B cell (primary cell): Measurements from ENCODE around the gene CCDC88C. TPM values are rescaled to one million over a fixed set of nuclear protein-coding genes. Genes with fewer than 3 reads are reported as not detected.

Experiments used
- ATAC-seq: fragments of 200-7000 bp; cut with Tn5 transposase; one replicate; pipeline ENCODE4 v1.10.0; 2021; ENCODE audit warnings: low read depth, mild to moderate bottlenecking, moderate number of reproducible peaks, moderate library complexity
- CTCF ChIA-PET: fragments of 350-600 bp; sonication (Branson Sonifier 250); formaldehyde crosslinking; loops from one replicate; lab custom pipeline; 2021; ENCODE audit warnings: antibody characterized with exemption, inconsistent platforms; lab: Charles Lee
- POLR2A ChIA-PET: fragments of 350-600 bp; sonication (Branson Sonifier 250); formaldehyde crosslinking; loops from one replicate; lab custom pipeline; 2021; ENCODE audit warnings: antibody characterized with exemption; lab: Charles Lee
- DNase-seq: peaks from one replicate; pipeline ENCODE4 v3.0.0; 2013
- H2AFZ ChIP-seq: 2 replicates; pipeline ENCODE4 v1.6.1; 2012; ENCODE audit warnings: mild to moderate bottlenecking, low read depth, low read length; ENCODE audit not compliant: insufficient read depth, poor library complexity, severe bottlenecking
- H3K27ac ChIP-seq, 2 donors: 1 replicate in 1 of 2; 2 replicates in 1 of 2; pipeline ENCODE4 v1.5.1; 2012 to 2013; ENCODE audit warnings: low read length in 2 of 2, mild to moderate bottlenecking in 2 of 2, moderate library complexity in 1 of 2
- H3K27me3 ChIP-seq, 4 experiments: fragments of 200-600 bp in 1 of 4; sonication (generic) in 1 of 4; replicated peaks in 1 of 4; 1 replicate in 2 of 4; 2 replicates in 2 of 4; pipeline versions ENCODE4 v1.6.1 to v1.7.0; 2013 to 2016; ENCODE audit warnings: low read length in 3 of 4, mild to moderate bottlenecking in 2 of 4, mixed read lengths in 1 of 4, moderate library complexity in 1 of 4; ENCODE audit not compliant: insufficient read depth in 4 of 4, control insufficient read depth in 3 of 4; ENCODE audit errors: control extremely low read depth in 1 of 4
- H3K36me3 ChIP-seq, 2 experiments: replicated peaks in 1 of 2; 1 replicate in 1 of 2; 2 replicates in 1 of 2; pipeline versions ENCODE4 v1.6.1 to v1.7.1; 2013; ENCODE audit warnings: low read length in 1 of 2; ENCODE audit not compliant: insufficient read depth in 2 of 2, control insufficient read depth in 1 of 2; ENCODE audit errors: control extremely low read depth in 1 of 2, extremely low read depth in 1 of 2
- H3K4me1 ChIP-seq, 2 donors: fragments of 200-600 bp in 1 of 2; sonication (generic) in 1 of 2; 1 replicate in 1 of 2; 2 replicates in 1 of 2; pipeline versions ENCODE4 v1.5.1 to v1.6.1; 2013 to 2017; ENCODE audit warnings: low read length in 2 of 2; ENCODE audit not compliant: control insufficient read depth in 2 of 2, insufficient read depth in 2 of 2
- H3K4me2 ChIP-seq: replicated peaks from 2 replicates; pipeline ENCODE3; 2012; ENCODE audit warnings: mild to moderate bottlenecking, low read depth, low read length; ENCODE audit not compliant: poor library complexity, severe bottlenecking
- H3K4me3 ChIP-seq, 5 experiments: fragments of 200-600 bp in 1 of 5; sonication (generic) in 1 of 5; 1 replicate in 3 of 5; 2 replicates in 2 of 5; pipeline versions ENCODE4 v1.5.1 to v1.7.0; 2011 to 2016; ENCODE audit warnings: low read length in 4 of 5, mild to moderate bottlenecking in 4 of 5, low read depth in 2 of 5, control low read depth in 1 of 5, moderate library complexity in 1 of 5; ENCODE audit not compliant: insufficient read depth in 1 of 5; ENCODE audit errors: control extremely low read depth in 1 of 5, extremely low read depth in 1 of 5
- H3K79me2 ChIP-seq: fragments of 200-600 bp; sonication (generic); one replicate; pipeline ENCODE4 v1.6.0; 2016; ENCODE audit warnings: low read length; ENCODE audit not compliant: control insufficient read depth, insufficient read depth
- H3K9ac ChIP-seq: fragments of 200-600 bp; sonication (generic); 2 replicates; pipeline ENCODE4 v1.6.1; 2017; ENCODE audit warnings: mild to moderate bottlenecking, low read length, moderate library complexity
- H3K9me3 ChIP-seq, 3 donors: one replicate each; pipeline versions ENCODE4 v1.6.1 to v1.7.1; 2013; ENCODE audit warnings: low read length in 2 of 3; ENCODE audit not compliant: control insufficient read depth in 2 of 3, insufficient read depth in 1 of 3; ENCODE audit errors: control extremely low read depth in 1 of 3
- H4K20me1 ChIP-seq: 2 replicates; pipeline ENCODE4 v1.6.0; 2012; ENCODE audit warnings: mild to moderate bottlenecking, low read length; ENCODE audit not compliant: insufficient read depth, control insufficient read depth, poor library complexity, severe bottlenecking
- H3K27ac Mint-ChIP-seq: one replicate; pipeline ENCODE4 v1.8.0; 2021; ENCODE audit warnings: mixed read lengths
- H3K27me3 Mint-ChIP-seq: one replicate; pipeline ENCODE4 v1.8.0; 2021; ENCODE audit warnings: mixed read lengths
- H3K4me1 Mint-ChIP-seq: one replicate; pipeline ENCODE4 v1.8.0; 2021; ENCODE audit warnings: mixed read lengths
- H3K4me3 Mint-ChIP-seq: one replicate; pipeline ENCODE4 v1.8.0; 2021; ENCODE audit warnings: mixed read lengths
- H3K9me3 Mint-ChIP-seq: one replicate; pipeline ENCODE4 v1.8.0; 2022; ENCODE audit warnings: mixed read lengths; ENCODE audit not compliant: insufficient read depth
- CTCF ChIP-seq: fragments of 200-600 bp; IDR thresholded peaks from one replicate; pipeline ENCODE4 v1.8.0; 2022; ENCODE audit warnings: antibody characterized with exemption, mild to moderate bottlenecking
- EZH2 ChIP-seq: IDR thresholded peaks from 2 replicates; pipeline ENCODE4 v1.6.1; 2012; ENCODE audit warnings: borderline replicate concordance, low read depth, mild to moderate bottlenecking, moderate library complexity, low read length; ENCODE audit not compliant: insufficient read depth, poor library complexity, severe bottlenecking
- WGBS: methylation state at CpG from one replicate; pipeline ENCODE4 v1.1.5; 2013; ENCODE audit warnings: missing lambda C conversion rate; ENCODE audit not compliant: insufficient coverage; 5-methylcytosine and 5-hydroxymethylcytosine counted together
- intact Hi-C: fragments of 100-400 bp; cut with micrococcal nuclease; formaldehyde crosslinking; loops from one replicate; pipeline ENCODE4 v1.10.0; 2022
- polyA plus RNA-seq: library from polyadenylated mRNA; depleted of rRNA; stranded (reverse); fragments of >200 nt; gene quantifications from 2 replicates; pipeline ENCODE4 v1.2.3, GENCODE V29; 2012
- total RNA-seq, 2 donors: library from RNA; stranded (reverse); fragments of 120-200 nt in 1 of 2; gene quantifications; 1 replicate in 1 of 2; 2 replicates in 1 of 2; pipeline versions ENCODE4 v1.2.3 to v1.2.4, GENCODE V29; 2013 to 2022

The CCDC88C gene
- total and polyA plus RNA-seq, 2 donors (not counting 1 experiment from before 2014, with no cell fraction given) = 98.7 to 181 TPM

DNA sequence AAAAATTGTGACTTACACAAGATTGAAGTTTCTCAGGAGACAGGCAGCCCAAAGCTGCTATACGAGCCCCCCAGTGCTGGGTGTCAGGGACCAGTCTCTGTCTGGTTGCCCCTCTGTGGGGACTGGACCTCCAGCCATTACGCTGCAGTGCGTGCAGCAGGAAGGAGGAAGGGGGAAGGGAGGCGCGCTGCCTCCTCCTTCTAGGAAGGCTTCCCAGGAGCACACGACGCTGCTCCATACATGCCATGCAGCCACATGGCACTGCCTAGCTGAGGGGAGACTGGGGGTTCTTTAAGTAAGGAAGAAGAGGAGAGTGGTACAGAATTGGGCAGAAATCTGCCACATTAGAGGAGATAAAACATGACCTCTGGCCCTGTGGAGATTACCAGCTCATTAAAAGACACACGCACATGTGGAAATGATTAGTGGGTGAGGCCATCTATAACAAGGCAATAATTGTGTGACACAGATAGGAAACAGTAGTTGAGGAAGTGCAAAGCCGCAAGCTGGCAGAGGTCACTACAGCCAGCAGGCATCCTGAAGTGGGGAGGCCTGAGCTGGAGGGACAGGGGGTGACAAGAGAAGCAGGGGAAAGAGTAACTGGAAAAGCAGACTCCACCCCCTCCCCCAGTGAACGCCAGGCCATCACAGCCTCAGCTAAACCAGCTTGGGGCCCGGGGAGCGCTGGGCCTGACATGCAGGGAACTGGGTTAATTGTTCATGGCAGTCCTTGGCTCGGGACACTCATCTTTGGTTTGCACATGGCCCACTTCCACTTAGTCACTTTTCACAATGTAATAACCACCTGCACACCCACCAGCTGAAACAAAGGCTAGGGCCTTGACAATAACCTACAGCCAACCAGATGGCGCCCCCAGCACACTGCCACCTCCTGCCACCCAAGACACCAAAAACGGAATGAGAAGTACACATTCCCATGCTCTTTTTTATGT lies 39.6 kb downstream of the CCDC88C start:
- peak overlapping the region; percentile 67 for H3K4me3 Mint-ChIP-seq
- peak overlapping the region; percentile 84 for H3K27ac Mint-ChIP-seq
- Histone ChIP-seq H3K79me2 (peaks cover 100% of the 10 kb centered on the region), H3K4me2 (peak overlapping the region; percentile 52), H3K36me3 (peaks cover 0 to 47% of the 10 kb centered on the region in 2 experiments), H3K9me3 (no peaks in the 10 kb centered on the region), H3K4me3 (no peak overlapping the region), H4K20me1 (peaks cover 98% of the 10 kb centered on the region), H2AFZ (no peak overlapping the region), H3K27ac (peak overlapping the region; percentile 5 to 71), H3K27me3 (no peaks in the 10 kb centered on the region), H3K4me1 (peaks cover 85 to 100% of the 10 kb centered on the region in 2 donors), H3K9ac (no peak overlapping the region)
- TF ChIP-seq CTCF (no peak), EZH2 (no peak)
- CTCF ChIA-PET = interaction anchor here (0.8 to 1.6 kb wide), 7 partner anchors 21 to 619 kb away, joined by 3 to 5 read pairs (median 3); partner anchors contain the start of gene CCDC88C
- H3K4me1 Mint-ChIP-seq = peaks cover 98% of the 10 kb centered on the region
- H3K9me3 Mint-ChIP-seq = no peaks in the 10 kb centered on the region
- no peak for ATAC-seq
- POLR2A ChIA-PET = interaction anchor here (0.7 to 1.6 kb wide), 3 partner anchors 20 to 39 kb away, joined by 3 to 8 read pairs (median 4); partner anchors contain the start of gene CCDC88C
- 68% methylated on average over 10 of the region's 15 CpGs for WGBS
- no peaks in the 10 kb centered on the region for H3K27me3 Mint-ChIP-seq
- peak; percentile 41 for DNase-seq
- intact Hi-C loops = no loop called here
